ENCODE results near the gene KCTD3.

GRCh38 chr1:215547011-215547410 lies 20.1 kb upstream of the KCTD3 start:
- TF ChIP-seq, protein P1, sequence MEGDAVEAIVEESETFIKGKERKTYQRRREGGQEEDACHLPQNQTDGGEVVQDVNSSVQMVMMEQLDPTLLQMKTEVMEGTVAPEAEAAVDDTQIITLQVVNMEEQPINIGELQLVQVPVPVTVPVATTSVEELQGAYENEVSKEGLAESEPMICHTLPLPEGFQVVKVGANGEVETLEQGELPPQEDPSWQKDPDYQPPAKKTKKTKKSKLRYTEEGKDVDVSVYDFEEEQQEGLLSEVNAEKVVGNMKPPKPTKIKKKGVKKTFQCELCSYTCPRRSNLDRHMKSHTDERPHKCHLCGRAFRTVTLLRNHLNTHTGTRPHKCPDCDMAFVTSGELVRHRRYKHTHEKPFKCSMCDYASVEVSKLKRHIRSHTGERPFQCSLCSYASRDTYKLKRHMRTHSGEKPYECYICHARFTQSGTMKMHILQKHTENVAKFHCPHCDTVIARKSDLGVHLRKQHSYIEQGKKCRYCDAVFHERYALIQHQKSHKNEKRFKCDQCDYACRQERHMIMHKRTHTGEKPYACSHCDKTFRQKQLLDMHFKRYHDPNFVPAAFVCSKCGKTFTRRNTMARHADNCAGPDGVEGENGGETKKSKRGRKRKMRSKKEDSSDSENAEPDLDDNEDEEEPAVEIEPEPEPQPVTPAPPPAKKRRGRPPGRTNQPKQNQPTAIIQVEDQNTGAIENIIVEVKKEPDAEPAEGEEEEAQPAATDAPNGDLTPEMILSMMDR (IDR thresholded peaks at IDR 0.05) = no peak
- TF ChIP-seq POLR2A (IDR thresholded peaks at IDR 0.05) (no peak), POLR2AphosphoS5 (IDR thresholded peaks at IDR 0.05) (no peak)
